ENCODE results near the gene MICU1.

The MICU1 gene

DNA sequence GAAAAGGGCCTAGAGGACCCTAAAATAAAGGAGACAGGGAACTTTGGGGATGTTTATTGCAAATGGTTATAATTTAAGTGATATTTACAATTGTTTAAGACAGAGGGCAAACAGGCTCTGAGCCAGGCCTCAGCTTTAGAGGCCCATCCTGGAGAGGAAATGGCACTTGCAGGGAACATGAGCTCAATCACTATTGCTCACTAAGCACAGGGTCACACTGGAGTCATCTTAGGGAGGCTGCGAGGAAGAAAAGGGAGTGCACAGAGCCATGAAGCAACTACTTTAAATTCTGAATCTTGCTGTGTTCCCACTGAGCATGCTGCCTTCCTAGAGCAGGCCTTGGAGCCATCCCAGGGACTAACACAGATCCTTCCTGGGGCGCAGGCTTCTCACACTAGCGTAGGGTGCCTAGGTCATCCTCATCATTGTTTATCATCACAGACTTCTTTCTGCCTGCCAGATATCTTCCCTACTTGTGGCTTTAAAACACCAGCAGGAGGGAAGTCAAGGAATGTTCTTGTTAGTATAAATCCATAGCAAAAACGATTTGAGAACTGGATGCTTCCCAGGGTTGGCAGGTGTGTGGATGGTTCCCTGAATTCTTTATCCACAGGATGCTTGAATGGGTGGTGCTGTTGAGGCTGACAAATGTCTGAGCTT, 258.4 kb downstream of the MICU1 start:
- Histone ChIP-seq H3K27ac (ENCODE audit: low read depth, low read length) (no peak overlapping the region), H3K4me3 (ENCODE audit: insufficient read depth, low read length, poor library complexity, severe bottlenecking) (no peak overlapping the region), H3K9me2 (replicated peaks; ENCODE audit: insufficient read depth, low read length) (no peaks in the 10 kb centered on the region), H4K20me1 (ENCODE audit: low read depth, low read length) (no peaks in the 10 kb centered on the region), H3K4me2 (ENCODE audit: low read depth, low read length, poor library complexity, severe bottlenecking) (no peak overlapping the region), H3K9me3 (ENCODE audit: insufficient read depth, low read length) (no peaks in the 10 kb centered on the region), H3F3A (ENCODE audit: insufficient read depth) (no peaks in the 10 kb centered on the region), H3K79me2 (ENCODE audit: insufficient read depth, low read length) (no peaks in the 10 kb centered on the region), H2AFZ (ENCODE audit: low read depth, low read length, severe bottlenecking) (no peak overlapping the region), H3K27me3 (ENCODE audit: low read length) (no peaks in the 10 kb centered on the region), H3K9ac (ENCODE audit: low read length) (no peak overlapping the region), H3K36me3 (ENCODE audit: low read length) (no peaks in the 10 kb centered on the region)
- TF ChIP-seq EZH2phosphoT487 (conservative IDR thresholded peaks at IDR 0.05; ENCODE audit: low read length): no peak
- TF ChIP-seq, protein P1, sequence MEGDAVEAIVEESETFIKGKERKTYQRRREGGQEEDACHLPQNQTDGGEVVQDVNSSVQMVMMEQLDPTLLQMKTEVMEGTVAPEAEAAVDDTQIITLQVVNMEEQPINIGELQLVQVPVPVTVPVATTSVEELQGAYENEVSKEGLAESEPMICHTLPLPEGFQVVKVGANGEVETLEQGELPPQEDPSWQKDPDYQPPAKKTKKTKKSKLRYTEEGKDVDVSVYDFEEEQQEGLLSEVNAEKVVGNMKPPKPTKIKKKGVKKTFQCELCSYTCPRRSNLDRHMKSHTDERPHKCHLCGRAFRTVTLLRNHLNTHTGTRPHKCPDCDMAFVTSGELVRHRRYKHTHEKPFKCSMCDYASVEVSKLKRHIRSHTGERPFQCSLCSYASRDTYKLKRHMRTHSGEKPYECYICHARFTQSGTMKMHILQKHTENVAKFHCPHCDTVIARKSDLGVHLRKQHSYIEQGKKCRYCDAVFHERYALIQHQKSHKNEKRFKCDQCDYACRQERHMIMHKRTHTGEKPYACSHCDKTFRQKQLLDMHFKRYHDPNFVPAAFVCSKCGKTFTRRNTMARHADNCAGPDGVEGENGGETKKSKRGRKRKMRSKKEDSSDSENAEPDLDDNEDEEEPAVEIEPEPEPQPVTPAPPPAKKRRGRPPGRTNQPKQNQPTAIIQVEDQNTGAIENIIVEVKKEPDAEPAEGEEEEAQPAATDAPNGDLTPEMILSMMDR (IDR thresholded peaks at IDR 0.05; ENCODE audit: insufficient read depth, low read length, poor library complexity, severe bottlenecking): no peak

DNA sequence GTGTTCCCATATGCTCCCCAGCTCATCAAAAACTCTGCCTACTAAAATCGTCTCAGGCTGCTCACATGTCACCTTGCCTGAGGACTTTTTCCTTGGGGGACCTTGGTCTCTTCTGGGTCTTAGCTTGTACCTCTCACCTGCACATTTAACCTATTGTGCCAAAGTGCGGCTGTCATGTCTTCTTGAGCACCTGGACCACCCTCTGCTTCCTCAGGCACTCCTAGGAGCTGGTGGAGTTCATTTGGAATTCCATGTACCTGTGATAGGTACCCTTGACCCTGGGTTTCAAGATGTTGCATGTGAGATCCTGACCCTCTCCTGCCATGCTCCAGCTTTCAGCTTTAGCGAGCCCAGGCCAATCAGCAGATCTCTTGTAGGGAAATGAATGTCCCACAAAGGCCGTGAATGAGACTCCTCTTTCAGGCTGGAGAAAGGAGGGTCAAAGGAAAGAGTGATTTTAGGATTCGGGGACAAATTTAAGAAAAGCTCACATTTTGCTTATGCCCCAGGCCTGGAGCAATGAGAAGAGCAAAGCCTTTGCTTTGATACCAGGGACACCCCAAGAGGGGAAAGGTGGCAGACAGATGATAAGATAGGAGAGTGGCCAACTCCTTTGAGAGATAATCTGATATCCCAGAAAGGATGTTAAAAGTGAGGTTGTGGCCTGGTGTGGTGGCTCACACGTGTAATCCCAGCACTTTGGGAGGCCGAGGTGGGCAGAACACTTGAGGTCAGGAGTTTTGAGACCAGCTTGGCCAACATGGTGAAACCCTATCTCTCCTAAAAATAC, 260.6 kb downstream of the MICU1 start:
- H3K27ac ChIP-seq (ENCODE audit: low read depth, low read length): no peak overlapping the region
- no peak overlapping the region for H3K4me2 ChIP-seq (ENCODE audit: low read depth, low read length, poor library complexity, severe bottlenecking)

DNA sequence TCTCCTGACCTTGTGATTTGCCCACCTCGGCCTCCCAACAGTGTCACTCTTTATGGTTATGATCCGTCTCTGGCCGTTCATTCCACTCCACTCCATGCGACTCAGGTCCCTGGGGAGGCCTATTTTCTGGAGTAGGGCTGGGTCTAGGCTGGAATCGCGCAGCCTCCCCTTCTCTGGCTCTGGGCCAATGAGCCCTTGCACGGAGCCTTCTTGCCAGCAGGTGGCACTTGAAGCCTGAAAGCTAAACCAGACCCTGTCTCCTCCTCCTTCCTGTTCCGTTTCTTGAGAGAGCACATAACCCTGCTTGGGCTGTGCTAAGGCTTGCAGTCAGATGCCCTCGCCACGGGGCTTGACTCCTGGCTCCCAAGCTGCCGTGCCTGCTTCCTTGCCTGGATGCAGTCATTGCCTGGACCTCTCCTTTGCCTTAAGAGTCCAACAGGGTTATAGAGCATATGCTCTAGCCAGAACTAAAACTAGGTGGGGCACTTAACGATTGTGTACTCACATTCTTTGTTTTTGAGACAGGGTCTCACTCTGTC, 261.6 kb downstream of the MICU1 start:
- Histone ChIP-seq H3K9ac (ENCODE audit: low read length) (peak overlapping the region; percentile 34; the same call in 1 of the 2 replicates), H4K20me1 (ENCODE audit: low read depth, low read length) (no peaks in the 10 kb centered on the region), H3K79me2 (ENCODE audit: insufficient read depth, low read length) (no peaks in the 10 kb centered on the region), H3F3A (ENCODE audit: insufficient read depth) (no peaks in the 10 kb centered on the region), H3K4me3 (ENCODE audit: insufficient read depth, low read length, poor library complexity, severe bottlenecking) (no peak overlapping the region), H2AFZ (ENCODE audit: low read depth, low read length, severe bottlenecking) (peak overlapping the region; percentile 78), H3K4me2 (ENCODE audit: low read depth, low read length, poor library complexity, severe bottlenecking) (peak overlapping the region; percentile 38), H3K36me3 (ENCODE audit: low read length) (no peaks in the 10 kb centered on the region), H3K27me3 (ENCODE audit: low read length) (no peaks in the 10 kb centered on the region), H3K27ac (ENCODE audit: low read depth, low read length) (no peak overlapping the region), H3K9me2 (replicated peaks; ENCODE audit: insufficient read depth, low read length) (no peaks in the 10 kb centered on the region), H3K9me3 (ENCODE audit: insufficient read depth, low read length) (no peaks in the 10 kb centered on the region)
- no peak for TF ChIP-seq EZH2phosphoT487 (conservative IDR thresholded peaks at IDR 0.05; ENCODE audit: low read length)
- TF ChIP-seq, protein P1 (IDR thresholded peaks at IDR 0.05; ENCODE audit: insufficient read depth, low read length, poor library complexity, severe bottlenecking): peak; percentile 92

More for the DNA sequence above, 260.6 kb downstream of the MICU1 start:
- Histone ChIP-seq H3F3A (ENCODE audit: insufficient read depth) (no peaks in the 10 kb centered on the region), H3K9ac (ENCODE audit: low read length) (no peak overlapping the region), H3K36me3 (ENCODE audit: low read length) (no peaks in the 10 kb centered on the region), H4K20me1 (ENCODE audit: low read depth, low read length) (no peaks in the 10 kb centered on the region), H3K9me3 (ENCODE audit: insufficient read depth, low read length) (no peaks in the 10 kb centered on the region), H3K27me3 (ENCODE audit: low read length) (no peaks in the 10 kb centered on the region), H3K9me2 (replicated peaks; ENCODE audit: insufficient read depth, low read length) (no peaks in the 10 kb centered on the region), H2AFZ (ENCODE audit: low read depth, low read length, severe bottlenecking) (peak overlapping the region; percentile 78), H3K79me2 (ENCODE audit: insufficient read depth, low read length) (no peaks in the 10 kb centered on the region), H3K4me3 (ENCODE audit: insufficient read depth, low read length, poor library complexity, severe bottlenecking) (no peak overlapping the region)
- no peak for TF ChIP-seq EZH2phosphoT487 (conservative IDR thresholded peaks at IDR 0.05; ENCODE audit: low read length)

Measured in SU-DHL-6 (cell line).